Gastrocnemius medialis (tissue), 4 donors: ENCODE data around the gene RAB9A. TPM values are rescaled to one million over a fixed set of nuclear protein-coding genes. Genes with fewer than 3 reads are reported as not detected.

Experiments used
- ATAC-seq, 2 donors: fragments of 150-250 bp; one replicate each; pipeline ENCODE4 v1.9.1; 2016
- DNase-seq, 2 donors: peaks; one replicate each; pipeline ENCODE4 v3.0.0-alpha.2; 2019
- H3K27ac ChIP-seq, 4 donors: fragments of 200-600 bp; sonication (generic); 1 replicate in 1 of 4; 2 replicates in 3 of 4; pipeline ENCODE4 v1.5.1; 2016 to 2018; ENCODE audit warnings: mild to moderate bottlenecking in 2 of 4, moderate library complexity in 1 of 4
- H3K27me3 ChIP-seq, 3 donors: fragments of 200-600 bp; sonication (generic) in 2 of 3; 1 replicate in 1 of 3; 2 replicates in 2 of 3; pipeline versions ENCODE4 v1.5.1 to v1.6.0; 2016 to 2019; ENCODE audit warnings: mild to moderate bottlenecking in 1 of 3, moderate library complexity in 1 of 3
- H3K36me3 ChIP-seq, 2 donors: fragments of 200-600 bp; sonication (generic) in 1 of 2; one replicate each; pipeline ENCODE4 v1.5.1; 2017 to 2018
- H3K4me1 ChIP-seq, 2 donors: fragments of 200-600 bp; sonication (generic) in 1 of 2; one replicate each; pipeline ENCODE4 v1.5.1; 2016 to 2017; ENCODE audit warnings: mild to moderate bottlenecking in 2 of 2
- H3K4me3 ChIP-seq, 4 donors: fragments of 200-600 bp; sonication (generic) in 3 of 4; 1 replicate in 1 of 4; 2 replicates in 3 of 4; pipeline ENCODE4 v1.5.1; 2016 to 2019; ENCODE audit warnings: mild to moderate bottlenecking in 2 of 4
- H3K9me3 ChIP-seq, 3 donors: fragments of 200-600 bp; sonication (generic) in 2 of 3; 1 replicate in 1 of 3; 2 replicates in 2 of 3; pipeline ENCODE4 v1.5.1; 2016 to 2019
- CTCF ChIP-seq, 5 experiments: fragments of 450-650 bp in 3 of 5; fragments of 200-600 bp in 2 of 5; sonication (generic) in 2 of 5; IDR thresholded peaks in 4 of 5; conservative IDR thresholded peaks in 1 of 5; 1 replicate in 4 of 5; 2 replicates in 1 of 5; pipeline ENCODE4 v1.5.1; 2016 to 2019; ENCODE audit warnings: antibody characterized with exemption in 5 of 5, mild to moderate bottlenecking in 3 of 5, moderate library complexity in 3 of 5
- POLR2A ChIP-seq, 2 donors: fragments of 450-650 bp; IDR thresholded peaks; one replicate each; pipeline ENCODE4 v1.6.1; 2017; ENCODE audit warnings: antibody characterized with exemption in 2 of 2, mild to moderate bottlenecking in 2 of 2, moderate library complexity in 2 of 2
- in situ Hi-C, 4 donors: fragments of 200-750 bp; cut with MboI; loops; one replicate each; pipeline versions ENCODE4 v1.15.0 to v1.8.0; 2017; ENCODE audit warnings: low sequenced_read_pairs in 4 of 4
- intact Hi-C: fragments of 100-400 bp; cut with DNase I; formaldehyde crosslinking; loops from one replicate; pipeline ENCODE4 v1.15.1; 2023; ENCODE audit warnings: low total_unique reads
- total RNA-seq, 4 donors: library from RNA; depleted of rRNA; stranded (reverse); fragments of >200 nt; gene quantifications; one replicate each; pipeline versions ENCODE4 v1.1.0 to v1.2.3, GENCODE V29; 2016

The RAB9A gene
- total RNA-seq, 4 donors from 2014 or later = 15.0 to 21.7 (median 18.5) TPM

GRCh38 chrX:13698432-13698831 is 9.5 kb downstream of the RAB9A start:
- no peak for ATAC-seq
- TF ChIP-seq CTCF (IDR thresholded peaks at IDR 0.05 in 4 of 5, conservative IDR thresholded peaks at IDR 0.05 in 1 of 5) (no peak), POLR2A (IDR thresholded peaks at IDR 0.05) (no peak)
- peaks cover 37 to 58% of the 10 kb centered on the region in 2 donors for H3K4me1 ChIP-seq
- H3K36me3 ChIP-seq = no peaks in the 10 kb centered on the region
- no peaks in the 10 kb centered on the region for H3K9me3 ChIP-seq
- in situ Hi-C loops = no loop called here
- no peak for DNase-seq
- no peaks in the 10 kb centered on the region for H3K27me3 ChIP-seq
- H3K27ac ChIP-seq = no peak overlapping the region
- intact Hi-C loops = no loop called here
- H3K4me3 ChIP-seq = no peak overlapping the region

- Histone ChIP-seq H3K9me3 (no peaks in the 10 kb centered on the region), H3K4me1 (peaks cover 35 to 54% of the 10 kb centered on the region in 2 donors), H3K27me3 (no peaks in the 10 kb centered on the region), H3K27ac (peak overlapping the region in 2 of 4 donors; percentile 39 to 41), H3K36me3 (no peaks in the 10 kb centered on the region), H3K4me3 (no peak overlapping the region)
- intact Hi-C loops = no loop called here
- TF ChIP-seq POLR2A (IDR thresholded peaks at IDR 0.05) = no peak
- TF ChIP-seq CTCF (IDR thresholded peaks at IDR 0.05 in 4 of 5, conservative IDR thresholded peaks at IDR 0.05 in 1 of 5) = no peak
- in situ Hi-C loops = no loop called here
- DNase-seq (peak in 1 of 2 donors; percentile 25), ATAC-seq (peak; percentile 68)
These were observed 10.4 kb downstream of the RAB9A start for GRCh38 chrX:13699183-13699826.

DNA sequence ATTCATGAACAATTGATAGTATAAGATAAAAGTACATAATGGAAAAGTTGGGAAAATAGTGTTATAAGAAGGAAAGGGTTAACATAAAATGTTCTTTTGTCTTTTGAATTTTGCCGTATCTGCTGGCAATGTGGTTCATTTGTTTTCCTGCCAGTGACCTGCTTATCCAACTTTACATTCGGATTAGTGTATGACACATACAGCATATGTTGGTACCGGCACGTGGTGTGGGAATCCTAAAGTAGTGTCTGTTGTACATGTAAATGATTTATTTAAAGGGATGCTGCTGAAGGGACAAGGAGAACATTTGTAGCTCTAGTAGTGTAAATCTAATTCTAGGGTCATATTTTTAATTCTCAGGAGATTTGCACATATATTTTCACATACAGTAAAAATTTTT is 11.5 kb downstream of the RAB9A start:
- intact Hi-C loops = no loop called here
- Histone ChIP-seq H3K36me3 (no peaks in the 10 kb centered on the region), H3K4me3 (no peak overlapping the region), H3K9me3 (no peaks in the 10 kb centered on the region), H3K4me1 (peaks cover 27 to 44% of the 10 kb centered on the region in 2 donors), H3K27me3 (no peaks in the 10 kb centered on the region), H3K27ac (peak overlapping the region in 1 of 4 donors; percentile 41)
- no peak for ATAC-seq
- in situ Hi-C loops = no loop called here
- no peak for TF ChIP-seq POLR2A (IDR thresholded peaks at IDR 0.05)
- TF ChIP-seq CTCF (IDR thresholded peaks at IDR 0.05 in 4 of 5, conservative IDR thresholded peaks at IDR 0.05 in 1 of 5) = no peak
- no peak for DNase-seq

DNA sequence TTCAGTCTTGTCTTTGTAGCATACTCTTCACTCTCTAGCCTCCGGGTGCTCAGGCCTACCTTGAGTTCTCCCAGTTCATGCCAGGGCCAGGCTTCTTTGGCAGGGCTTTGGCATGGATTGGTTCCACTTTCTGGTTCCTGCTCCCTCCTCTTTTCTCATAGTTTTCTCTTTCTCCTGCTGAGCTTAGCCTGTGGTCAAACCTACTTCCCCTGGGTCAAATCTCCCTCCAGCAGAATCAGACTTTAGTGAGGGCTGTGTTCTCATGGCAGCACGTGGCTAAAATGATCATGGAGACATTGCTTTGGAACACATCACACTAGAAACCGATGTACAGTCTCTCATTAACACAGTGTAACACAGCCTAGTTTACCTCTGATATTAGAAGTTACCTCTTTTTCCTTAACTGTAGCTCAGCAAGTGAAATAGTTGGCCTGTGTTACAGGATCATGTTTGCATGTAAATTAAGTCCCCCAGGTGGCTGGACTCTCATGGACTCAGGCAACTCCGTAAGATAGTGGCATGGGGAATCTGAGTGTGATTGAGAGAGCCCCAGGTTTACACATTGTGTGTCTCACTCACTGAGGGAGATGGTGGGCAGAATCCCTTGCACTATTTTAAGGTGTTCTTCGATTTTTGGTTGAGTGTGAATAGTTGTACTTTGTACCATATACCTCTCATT is 13.3 kb downstream of the RAB9A start:
- in situ Hi-C loops (no loop called here), intact Hi-C loops (no loop called here)
- H3K36me3 ChIP-seq = no peaks in the 10 kb centered on the region
- TF ChIP-seq CTCF (IDR thresholded peaks at IDR 0.05 in 4 of 5, conservative IDR thresholded peaks at IDR 0.05 in 1 of 5) = no peak
- TF ChIP-seq POLR2A (IDR thresholded peaks at IDR 0.05) = no peak
- no peak overlapping the region for H3K4me3 ChIP-seq
- peaks cover 23 to 39% of the 10 kb centered on the region in 2 donors for H3K4me1 ChIP-seq
- H3K27me3 ChIP-seq = no peaks in the 10 kb centered on the region
- no peak for DNase-seq
- no peaks in the 10 kb centered on the region for H3K9me3 ChIP-seq
- no peak for ATAC-seq
- peak overlapping the region in 1 of 4 donors; percentile 50 for H3K27ac ChIP-seq
